ENCODE results near the gene FBXO31. TPM values are rescaled to one million over a fixed set of nuclear protein-coding genes. Genes with fewer than 3 reads are reported as not detected.
A peak's percentile ranks its signal among the peaks of the same experiment; 100 is the strongest.

Gene FBXO31
- total and polyA plus RNA-seq, 2 of the 13 experiments (the other 11 are each of a cell fraction or from before 2014, with no cell fraction given), result 92.4 to 101 TPM

- TF ChIP-seq AGO2 (optimal IDR thresholded peaks at IDR 0.05; ENCODE audit: low read depth, low read length) (peak; percentile 83), ARHGAP35 (CRISPR knock-in tag; IDR thresholded peaks at IDR 0.05; ENCODE audit: borderline replicate concordance) (peak; percentile 77), ZNF597 (CRISPR knock-in tag; IDR thresholded peaks at IDR 0.05) (peak; percentile 99), ZNF567 (CRISPR knock-in tag; IDR thresholded peaks at IDR 0.05; ENCODE audit: borderline replicate concordance) (peak; percentile 56; the same call in 1 of the 2 replicates), FOXA3 (CRISPR knock-in tag; IDR thresholded peaks at IDR 0.05) (peak; percentile 85), PRPF4 (IDR thresholded peaks at IDR 0.05; ENCODE audit: low read depth, low read length, poor library complexity, severe bottlenecking) (peak; percentile 58), ESRRA (CRISPR knock-in tag; IDR thresholded peaks at IDR 0.05; ENCODE audit: low read depth) (peak; percentile 84), POGZ (CRISPR knock-in tag; IDR thresholded peaks at IDR 0.05) (peak; percentile 76), ZNF367 (CRISPR knock-in tag; IDR thresholded peaks at IDR 0.05; ENCODE audit: borderline replicate concordance) (no peak; the same call in none of the 2 replicates), KLF6 (CRISPR knock-in tag; IDR thresholded peaks at IDR 0.05) (peak; percentile 93), PAWR (CRISPR knock-in tag; IDR thresholded peaks at IDR 0.05; ENCODE audit: borderline replicate concordance) (no peak), ZSCAN29 (CRISPR knock-in tag; conservative IDR thresholded peaks at IDR 0.05) (no peak), ZNF331 (CRISPR knock-in tag; IDR thresholded peaks at IDR 0.05) (peak; percentile 98), ZNF761 (CRISPR knock-in tag; conservative IDR thresholded peaks at IDR 0.05) (peak; percentile 82), RAD21 (CRISPR knock-in tag; IDR thresholded peaks at IDR 0.05) (no peak; the same call in none of the 2 replicates), KDM1A (CRISPR knock-in tag; IDR thresholded peaks at IDR 0.05) (peak; percentile 89), SP5 (CRISPR knock-in tag; IDR thresholded peaks at IDR 0.05; ENCODE audit: borderline replicate concordance, low read depth) (peak; percentile 86), MYPOP (CRISPR knock-in tag; IDR thresholded peaks at IDR 0.05) (peak; percentile 96), ATF7 (IDR thresholded peaks at IDR 0.05) (no peak), ATF7 (CRISPR knock-in tag; IDR thresholded peaks at IDR 0.05) (0 out of 2 replicates have a peak, but pooled peaks have one; percentile 28), ZNF382 (CRISPR knock-in tag; IDR thresholded peaks at IDR 0.05; ENCODE audit: borderline replicate concordance) (no peak), ZNF607 (CRISPR knock-in tag; IDR thresholded peaks at IDR 0.05; ENCODE audit: borderline replicate concordance) (no peak; the same call in 1 of the 2 replicates), TFE3 (CRISPR knock-in tag; IDR thresholded peaks at IDR 0.05) (peak; percentile 77), ELK4 (CRISPR knock-in tag; IDR thresholded peaks at IDR 0.05; ENCODE audit: borderline replicate concordance) (peak; percentile 74; the same call in 1 of the 2 replicates), FOXP1 (IDR thresholded peaks at IDR 0.05) (no peak), FOXP1 (CRISPR knock-in tag; IDR thresholded peaks at IDR 0.05) (peak; percentile 75), ZNF619 (CRISPR knock-in tag; IDR thresholded peaks at IDR 0.05) (peak; percentile 87; the same call in 1 of the 2 replicates), BORCS8-MEF2B (CRISPR knock-in tag; IDR thresholded peaks at IDR 0.05) (peak; percentile 92)
These were observed at the start of gene FBXO31 (continued) for GRCh38 chr16:87383505-87384161.

Measured in HepG2 (cell line).